Mesothelial cell of epicardium (in vitro differentiated cells): Measurements from ENCODE around the gene TMCO1. TPM values are rescaled to one million over a fixed set of nuclear protein-coding genes. Genes with fewer than 3 reads are reported as not detected.
A peak's percentile ranks its signal among the peaks of the same experiment; 100 is the strongest.
"Not testable (repeated sequence)": the region's sequence is repeated elsewhere in the genome, so short reads cannot be mapped to it uniquely, and the experiment has no call there.

Source experiments
- DNase-seq, 2 experiments: peaks; one replicate each; pipeline ENCODE4 v3.0.0; 2021; ENCODE audit warnings: low spot score in 2 of 2; ENCODE audit not compliant: unreplicated experiment in 2 of 2
- H3K27ac Mint-ChIP-seq: 2 replicates; pipeline ENCODE4 v1.8.0; 2021; ENCODE audit warnings: mixed read lengths
- H3K27me3 Mint-ChIP-seq: 2 replicates; pipeline ENCODE4 v1.8.0; 2021; ENCODE audit warnings: low read depth, mixed read lengths
- H3K36me3 Mint-ChIP-seq: 2 replicates; pipeline ENCODE4 v1.8.0; 2021; ENCODE audit warnings: mixed read lengths
- H3K4me1 Mint-ChIP-seq: 2 replicates; pipeline ENCODE4 v1.8.0; 2021; ENCODE audit warnings: mixed read lengths
- H3K4me3 Mint-ChIP-seq: 2 replicates; pipeline ENCODE4 v1.8.0; 2021; ENCODE audit warnings: mild to moderate bottlenecking, moderate library complexity, mixed read lengths
- H3K9me3 Mint-ChIP-seq: 2 replicates; pipeline ENCODE4 v1.8.0; 2021; ENCODE audit warnings: mixed read lengths
- CTCF ChIP-seq: fragments of 200-600 bp; sonication (generic); IDR thresholded peaks from one replicate; pipeline ENCODE4 v1.5.0; 2021; ENCODE audit warnings: antibody characterized with exemption; ENCODE audit not compliant: unreplicated experiment
- total RNA-seq: library from RNA; stranded (reverse); gene quantifications from 3 replicates; pipeline ENCODE4 v1.2.1, GENCODE V29; 2021

The TMCO1 gene
- total RNA-seq, 1 donor from 2014 or later = 69.6 TPM

GRCh38 chr1:165737196-165737595 lies 31.5 kb downstream of the TMCO1 start:
- DNase-seq = no peak
- Mint-ChIP-seq H3K9me3 (no peaks in the 10 kb centered on the region), H3K27ac (no peak overlapping the region), H3K36me3 (peaks cover 40% of the 10 kb centered on the region), H3K4me1 (no peaks in the 10 kb centered on the region), H3K4me3 (no peak overlapping the region), H3K27me3 (no peaks in the 10 kb centered on the region)
- TF ChIP-seq CTCF = no peak

- DNase-seq = no peak
- Mint-ChIP-seq H3K4me3 (no peak overlapping the region), H3K36me3 (peaks cover 22% of the 10 kb centered on the region), H3K4me1 (no peaks in the 10 kb centered on the region), H3K9me3 (no peaks in the 10 kb centered on the region), H3K27ac (no peak overlapping the region), H3K27me3 (no peaks in the 10 kb centered on the region)
- TF ChIP-seq CTCF = no peak
Observed at GRCh38 chr1:165734906-165735305, 33.8 kb downstream of the TMCO1 start.

GRCh38 chr1:165726841-165727240 lies 41.8 kb downstream of the TMCO1 start:
- no peaks in the 10 kb centered on the region for H3K27me3 Mint-ChIP-seq
- TF ChIP-seq CTCF = no peak
- no peak for DNase-seq
- no peak overlapping the region for H3K4me3 Mint-ChIP-seq
- H3K4me1 Mint-ChIP-seq = no peaks in the 10 kb centered on the region
- H3K36me3 Mint-ChIP-seq = peaks cover 17% of the 10 kb centered on the region
- H3K27ac Mint-ChIP-seq = no peak overlapping the region
- no peaks in the 10 kb centered on the region for H3K9me3 Mint-ChIP-seq

GRCh38 chr1:165726169-165726568 lies 42.5 kb downstream of the TMCO1 start:
- DNase-seq = no peak
- no peak overlapping the region for H3K4me3 Mint-ChIP-seq
- H3K27ac Mint-ChIP-seq = no peak overlapping the region
- H3K4me1 Mint-ChIP-seq = no peaks in the 10 kb centered on the region
- H3K9me3 Mint-ChIP-seq = no peaks in the 10 kb centered on the region
- H3K27me3 Mint-ChIP-seq = no peaks in the 10 kb centered on the region
- no peak for TF ChIP-seq CTCF
- peaks cover 17% of the 10 kb centered on the region for H3K36me3 Mint-ChIP-seq

- Mint-ChIP-seq H3K27me3 (no peaks in the 10 kb centered on the region), H3K27ac (no peak overlapping the region), H3K9me3 (peaks cover 4% of the 10 kb centered on the region), H3K4me3 (no peak overlapping the region), H3K4me1 (no peaks in the 10 kb centered on the region), H3K36me3 (no peaks in the 10 kb centered on the region)
- peak; percentile 53 for TF ChIP-seq CTCF
- DNase-seq = no peak
Observed at GRCh38 chr1:165717918-165718515, 50.7 kb downstream of the TMCO1 start.

- not testable (repeated sequence) for H3K36me3 Mint-ChIP-seq, H3K4me3 Mint-ChIP-seq, H3K27ac Mint-ChIP-seq, H3K4me1 Mint-ChIP-seq, H3K9me3 Mint-ChIP-seq, DNase-seq, H3K27me3 Mint-ChIP-seq
Observed at GRCh38 chr1:165716265-165717051, 52.2 kb downstream of the TMCO1 start.
